ENCODE results near the gene ADAMTS17. TPM values are rescaled to one million over a fixed set of nuclear protein-coding genes. Genes with fewer than 3 reads are reported as not detected.

Gene ADAMTS17
- total RNA-seq, 1 donor from 2014 or later, result 4.8 TPM

DNA sequence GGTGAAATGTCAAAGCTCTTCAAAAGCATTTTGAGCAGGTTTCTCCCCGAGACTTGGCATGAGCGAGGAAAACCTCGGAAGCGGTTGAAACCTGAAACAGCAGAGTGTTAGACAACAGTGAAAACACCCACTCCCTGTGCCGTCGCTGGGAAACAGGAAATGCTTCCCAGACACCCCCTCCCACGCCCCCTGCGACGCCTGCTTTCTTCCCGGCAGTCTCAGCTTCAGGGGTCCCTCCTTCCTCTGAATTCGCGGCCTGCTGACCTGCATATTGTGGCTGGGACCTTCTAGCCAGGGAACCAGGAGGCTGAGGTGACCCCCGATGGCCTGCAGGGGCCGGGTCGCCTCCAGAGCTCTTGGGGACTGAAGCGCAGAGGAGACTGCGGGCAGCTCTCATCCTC is 357.9 kb downstream of the ADAMTS17 start:
- Mint-ChIP-seq H3K36me3 (ENCODE audit: low read depth, unreplicated experiment) (peaks cover 13% of the 10 kb centered on the region), H3K27ac (ENCODE audit: unreplicated experiment) (peak overlapping the region; percentile 98), H3K4me1 (ENCODE audit: unreplicated experiment) (peaks cover 26% of the 10 kb centered on the region), H3K4me3 (ENCODE audit: unreplicated experiment) (peak overlapping the region; percentile 59), H3K9me3 (ENCODE audit: unreplicated experiment) (no peaks in the 10 kb centered on the region), H3K27me3 (ENCODE audit: unreplicated experiment) (peaks cover 5% of the 10 kb centered on the region)
- TF ChIP-seq, protein P1, sequence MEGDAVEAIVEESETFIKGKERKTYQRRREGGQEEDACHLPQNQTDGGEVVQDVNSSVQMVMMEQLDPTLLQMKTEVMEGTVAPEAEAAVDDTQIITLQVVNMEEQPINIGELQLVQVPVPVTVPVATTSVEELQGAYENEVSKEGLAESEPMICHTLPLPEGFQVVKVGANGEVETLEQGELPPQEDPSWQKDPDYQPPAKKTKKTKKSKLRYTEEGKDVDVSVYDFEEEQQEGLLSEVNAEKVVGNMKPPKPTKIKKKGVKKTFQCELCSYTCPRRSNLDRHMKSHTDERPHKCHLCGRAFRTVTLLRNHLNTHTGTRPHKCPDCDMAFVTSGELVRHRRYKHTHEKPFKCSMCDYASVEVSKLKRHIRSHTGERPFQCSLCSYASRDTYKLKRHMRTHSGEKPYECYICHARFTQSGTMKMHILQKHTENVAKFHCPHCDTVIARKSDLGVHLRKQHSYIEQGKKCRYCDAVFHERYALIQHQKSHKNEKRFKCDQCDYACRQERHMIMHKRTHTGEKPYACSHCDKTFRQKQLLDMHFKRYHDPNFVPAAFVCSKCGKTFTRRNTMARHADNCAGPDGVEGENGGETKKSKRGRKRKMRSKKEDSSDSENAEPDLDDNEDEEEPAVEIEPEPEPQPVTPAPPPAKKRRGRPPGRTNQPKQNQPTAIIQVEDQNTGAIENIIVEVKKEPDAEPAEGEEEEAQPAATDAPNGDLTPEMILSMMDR (IDR thresholded peaks at IDR 0.05; ENCODE audit: unreplicated experiment), result no peak
- DNase-seq (ENCODE audit: low spot score), result peak; percentile 59

DNA sequence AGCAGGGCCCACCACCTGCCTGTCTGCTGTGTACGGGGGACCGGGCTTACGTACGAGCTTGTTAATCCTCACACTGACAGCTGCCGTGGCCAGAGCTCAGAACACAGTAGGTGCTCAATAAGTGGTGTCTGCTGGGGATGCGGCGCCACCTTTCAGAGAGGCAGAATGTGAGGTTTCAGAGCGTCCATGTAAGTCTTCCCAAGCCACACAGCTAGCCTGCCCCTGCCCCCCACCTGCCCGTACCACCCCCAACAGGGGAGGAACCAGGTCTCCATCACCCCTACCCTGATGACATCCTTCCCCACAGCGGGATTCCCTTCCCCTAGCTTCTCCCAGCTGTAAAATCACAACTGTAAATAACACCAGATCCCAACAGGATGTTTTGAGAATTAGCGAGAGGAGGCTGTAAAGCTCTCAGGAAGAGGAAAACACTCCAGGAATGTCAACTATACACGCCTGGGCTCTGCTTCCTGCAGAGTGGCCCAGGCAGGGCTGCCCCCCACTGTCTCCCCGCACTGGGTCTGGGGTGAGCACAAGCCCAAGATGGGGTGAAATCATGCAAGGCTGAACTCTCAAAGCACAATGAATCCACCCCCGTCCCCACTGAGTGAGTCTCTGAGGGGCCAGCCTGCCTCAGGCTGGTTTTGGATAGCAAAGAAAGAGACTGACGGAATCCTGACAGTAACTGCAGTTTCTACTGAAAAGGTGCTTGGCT is 358.4 kb downstream of the ADAMTS17 start:
- Mint-ChIP-seq H3K27me3 (ENCODE audit: unreplicated experiment) (peaks cover 5% of the 10 kb centered on the region), H3K4me3 (ENCODE audit: unreplicated experiment) (peak overlapping the region; percentile 59), H3K4me1 (ENCODE audit: unreplicated experiment) (peaks cover 26% of the 10 kb centered on the region), H3K27ac (ENCODE audit: unreplicated experiment) (peak overlapping the region; percentile 98), H3K36me3 (ENCODE audit: low read depth, unreplicated experiment) (peaks cover 9% of the 10 kb centered on the region), H3K9me3 (ENCODE audit: unreplicated experiment) (no peaks in the 10 kb centered on the region)
- TF ChIP-seq, protein P1 (IDR thresholded peaks at IDR 0.05; ENCODE audit: unreplicated experiment), result no peak
- peak; percentile 44 for DNase-seq (ENCODE audit: low spot score)

DNA sequence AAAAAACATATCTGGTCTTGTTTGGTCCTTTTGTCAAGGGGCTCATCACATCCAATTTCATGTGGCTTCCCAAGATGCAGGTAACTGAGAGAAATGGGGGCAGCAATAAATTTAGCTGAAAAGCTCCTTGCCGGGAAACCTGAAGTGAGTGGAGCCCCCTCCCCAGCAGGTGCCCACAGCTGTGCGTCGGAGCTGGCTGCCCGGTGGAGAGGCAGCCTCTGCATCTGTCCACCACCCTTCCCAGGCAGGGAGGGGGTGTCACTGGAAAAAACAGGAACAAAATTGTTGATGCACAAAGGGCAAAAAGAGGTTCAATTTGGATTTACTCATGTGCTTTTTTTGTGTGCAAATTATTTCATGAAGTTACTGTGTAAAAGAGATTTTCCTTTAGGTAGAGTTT is 359.1 kb downstream of the ADAMTS17 start:
- H3K27ac Mint-ChIP-seq (ENCODE audit: unreplicated experiment), result peak overlapping the region; percentile 98
- peaks cover 5% of the 10 kb centered on the region for H3K27me3 Mint-ChIP-seq (ENCODE audit: unreplicated experiment)
- peaks cover 26% of the 10 kb centered on the region for H3K4me1 Mint-ChIP-seq (ENCODE audit: unreplicated experiment)
- peaks cover 5% of the 10 kb centered on the region for H3K36me3 Mint-ChIP-seq (ENCODE audit: low read depth, unreplicated experiment)
- H3K9me3 Mint-ChIP-seq (ENCODE audit: unreplicated experiment), result no peaks in the 10 kb centered on the region
- TF ChIP-seq, protein P1 (IDR thresholded peaks at IDR 0.05; ENCODE audit: unreplicated experiment), result no peak
- H3K4me3 Mint-ChIP-seq (ENCODE audit: unreplicated experiment), result peak overlapping the region; percentile 59
- no peak for DNase-seq (ENCODE audit: low spot score)

DNA sequence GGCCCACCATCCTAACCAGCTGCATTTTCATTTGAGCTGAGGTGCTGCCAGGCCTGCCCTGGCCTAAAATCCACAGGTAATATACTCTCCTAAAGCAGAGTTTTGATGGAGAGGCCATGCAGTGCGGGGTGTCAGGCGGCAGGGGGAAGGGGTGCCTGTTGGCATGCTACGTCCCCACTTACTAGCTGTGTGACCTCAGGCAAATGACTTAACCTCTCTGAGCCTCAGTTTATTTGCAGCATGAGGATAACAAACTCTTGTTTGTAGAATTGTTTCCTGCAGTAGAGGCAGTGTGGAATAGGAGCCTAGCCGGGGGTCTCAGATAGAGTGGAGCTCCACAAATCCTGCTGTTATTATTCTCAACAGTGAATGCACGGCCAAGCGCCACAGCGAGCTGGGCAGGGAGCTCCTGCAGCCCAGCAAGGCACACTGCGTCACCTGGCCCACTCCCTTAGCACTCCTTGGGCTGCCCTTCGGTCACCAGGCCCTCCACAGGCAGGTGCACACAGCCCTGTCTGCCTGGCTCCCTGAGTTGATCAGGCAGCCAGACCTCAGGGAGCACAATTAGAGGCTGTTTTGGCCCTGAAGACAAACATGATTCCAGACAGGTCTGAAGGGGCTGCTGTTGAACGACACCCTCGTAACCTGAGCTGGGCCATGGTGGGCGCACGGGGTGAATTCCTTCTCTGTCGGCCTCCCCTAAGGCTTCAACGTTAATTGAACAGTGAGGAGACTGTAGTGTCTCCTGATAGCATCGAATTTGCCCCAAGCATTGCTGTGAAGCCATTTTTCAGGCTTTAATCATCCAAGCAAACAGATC is 359.7 kb downstream of the ADAMTS17 start:
- TF ChIP-seq, protein P1 (IDR thresholded peaks at IDR 0.05; ENCODE audit: unreplicated experiment), result no peak
- Mint-ChIP-seq H3K4me1 (ENCODE audit: unreplicated experiment) (peaks cover 26% of the 10 kb centered on the region), H3K4me3 (ENCODE audit: unreplicated experiment) (no peak overlapping the region), H3K9me3 (ENCODE audit: unreplicated experiment) (no peaks in the 10 kb centered on the region), H3K27ac (ENCODE audit: unreplicated experiment) (no peak overlapping the region), H3K36me3 (ENCODE audit: low read depth, unreplicated experiment) (peaks cover 5% of the 10 kb centered on the region), H3K27me3 (ENCODE audit: unreplicated experiment) (peaks cover 5% of the 10 kb centered on the region)
- peak; percentile 16 for DNase-seq (ENCODE audit: low spot score)
